Liver (tissue), 3 donors: ENCODE data around the gene UGGT2.

Experiments used
- ATF3 ChIP-seq: IDR thresholded peaks from 2 replicates; pipeline ENCODE4 v1.6.1; 2016; ENCODE audit warnings: antibody characterized with exemption
- CTCF ChIP-seq: fragments of 150-350 bp; IDR thresholded peaks from 2 replicates; pipeline ENCODE4 v1.5.1; 2017; ENCODE audit warnings: improper control_type of control experiment, low read depth, low read length; ENCODE audit not compliant: missing input control
- EGR1 ChIP-seq, 2 donors: IDR thresholded peaks; 2 replicates each; pipeline ENCODE4 v1.6.1; 2016 to 2018; ENCODE audit warnings: antibody characterized with exemption in 2 of 2, low read depth in 2 of 2
- GABPA ChIP-seq, 2 donors: IDR thresholded peaks in 1 of 2; conservative IDR thresholded peaks in 1 of 2; 2 replicates each; pipeline ENCODE4 v1.6.1; 2016; ENCODE audit warnings: antibody characterized with exemption in 2 of 2, mild to moderate bottlenecking in 1 of 2, moderate library complexity in 1 of 2
- JUND ChIP-seq, 2 donors: IDR thresholded peaks; 2 replicates each; pipeline ENCODE4 v1.6.1; 2016; ENCODE audit warnings: antibody characterized with exemption in 2 of 2
- MAX ChIP-seq: IDR thresholded peaks from 2 replicates; pipeline ENCODE4 v1.6.1; 2016; ENCODE audit warnings: antibody characterized with exemption
- RAD21 ChIP-seq, 2 donors: IDR thresholded peaks; 2 replicates each; pipeline ENCODE4 v1.6.1; 2016; ENCODE audit warnings: antibody characterized with exemption in 2 of 2, mild to moderate bottlenecking in 2 of 2
- REST ChIP-seq: IDR thresholded peaks from 2 replicates; pipeline ENCODE4 v1.6.1; 2016; ENCODE audit warnings: antibody characterized with exemption, mild to moderate bottlenecking
- SP1 ChIP-seq: IDR thresholded peaks from 2 replicates; pipeline ENCODE4 v1.6.1; 2018; ENCODE audit warnings: antibody characterized with exemption, mild to moderate bottlenecking
- TAF1 ChIP-seq: conservative IDR thresholded peaks from 2 replicates; pipeline ENCODE4 v1.6.1; 2016; ENCODE audit warnings: antibody characterized with exemption, mild to moderate bottlenecking
- YY1 ChIP-seq: IDR thresholded peaks from 2 replicates; pipeline ENCODE4 v1.6.1; 2016; ENCODE audit warnings: antibody characterized with exemption, mild to moderate bottlenecking
- ZBTB33 ChIP-seq: IDR thresholded peaks from 2 replicates; pipeline ENCODE4 v1.6.1; 2016; ENCODE audit warnings: antibody characterized with exemption
- donor health status: healthy.
- donor health status: healthy.

GRCh38 chr13:95779522-95779921 lies 273.7 kb downstream of the UGGT2 start:
- no peak for TF ChIP-seq JUND (IDR thresholded peaks at IDR 0.05)
- TF ChIP-seq CTCF, result no peak
- TF ChIP-seq YY1, result no peak
- TF ChIP-seq ZBTB33, result no peak
- TF ChIP-seq EGR1 (IDR thresholded peaks at IDR 0.05; ENCODE audit: low read depth in 2 of 2), result no peak
- TF ChIP-seq MAX, result no peak
- no peak for TF ChIP-seq ATF3
- no peak for TF ChIP-seq RAD21 (IDR thresholded peaks at IDR 0.05)
- no peak for TF ChIP-seq TAF1
- TF ChIP-seq REST, result no peak
- TF ChIP-seq SP1, result no peak
- no peak for TF ChIP-seq GABPA (IDR thresholded peaks at IDR 0.05 in 1 of 2, conservative IDR thresholded peaks at IDR 0.05 in 1 of 2)
